Osteocyte (in vitro differentiated cells): ENCODE results near the gene MSL2. TPM values are rescaled to one million over a fixed set of nuclear protein-coding genes. Genes with fewer than 3 reads are reported as not detected.

ENCODE experiments used
- DNase-seq: peaks from one replicate; pipeline ENCODE4 v3.0.0; 2021; ENCODE audit warnings: mixed read lengths; ENCODE audit not compliant: unreplicated experiment; ENCODE audit errors: extremely low spot score
- H3K27ac Mint-ChIP-seq: one replicate; pipeline ENCODE4 v1.8.0; 2021; ENCODE audit warnings: mild to moderate bottlenecking, mixed read lengths; ENCODE audit not compliant: unreplicated experiment
- H3K27me3 Mint-ChIP-seq: one replicate; pipeline ENCODE4 v1.8.0; 2021; ENCODE audit warnings: mixed read lengths; ENCODE audit not compliant: unreplicated experiment
- H3K36me3 Mint-ChIP-seq: one replicate; pipeline ENCODE4 v1.8.0; 2021; ENCODE audit warnings: mixed read lengths; ENCODE audit not compliant: unreplicated experiment
- H3K4me1 Mint-ChIP-seq: one replicate; pipeline ENCODE4 v1.8.0; 2021; ENCODE audit warnings: mixed read lengths; ENCODE audit not compliant: unreplicated experiment
- H3K4me3 Mint-ChIP-seq: one replicate; pipeline ENCODE4 v1.8.0; 2021; ENCODE audit warnings: mild to moderate bottlenecking, moderate library complexity, mixed read lengths; ENCODE audit not compliant: unreplicated experiment
- H3K9me3 Mint-ChIP-seq: one replicate; pipeline ENCODE4 v1.8.0; 2021; ENCODE audit warnings: mixed read lengths; ENCODE audit not compliant: unreplicated experiment
- total RNA-seq: library from RNA; stranded (reverse); gene quantifications from 2 replicates; pipeline ENCODE4 v1.2.1, GENCODE V29; 2021
- TF ChIP-seq, protein P1 (sequence below): fragments of 200-600 bp; sonication (generic); IDR thresholded peaks from 2 replicates; pipeline ENCODE4 v1.5.0; 2021; ENCODE audit warnings: antibody characterized with exemption, mild to moderate bottlenecking, moderate library complexity

The MSL2 gene
- total RNA-seq, 1 donor from 2014 or later, result 28.9 TPM

DNA sequence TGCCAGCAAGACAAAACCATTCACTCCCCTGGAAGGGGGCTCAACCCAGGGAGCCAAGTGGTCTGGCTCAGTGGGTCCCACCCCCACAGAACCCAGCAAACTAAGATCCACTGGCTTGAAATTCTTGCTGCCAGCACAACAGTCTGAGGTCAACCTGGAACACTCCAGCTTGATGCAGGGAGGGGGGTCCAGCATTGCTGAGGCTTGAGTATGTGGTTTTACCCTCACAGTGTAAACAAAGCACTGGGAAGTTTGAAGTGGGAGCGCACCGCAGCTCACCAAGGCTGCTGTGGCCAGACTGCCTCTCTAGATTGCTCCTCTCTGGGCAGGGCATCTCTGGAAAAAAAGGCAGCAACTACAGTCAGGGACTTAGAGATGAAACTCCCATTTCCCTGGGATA is 81.7 kb downstream of the MSL2 start:
- Mint-ChIP-seq H3K27me3 (no peaks in the 10 kb centered on the region), H3K36me3 (peaks cover 40% of the 10 kb centered on the region), H3K27ac (no peak overlapping the region), H3K9me3 (peaks cover 23% of the 10 kb centered on the region), H3K4me3 (no peak overlapping the region), H3K4me1 (no peaks in the 10 kb centered on the region)
- TF ChIP-seq, protein P1, sequence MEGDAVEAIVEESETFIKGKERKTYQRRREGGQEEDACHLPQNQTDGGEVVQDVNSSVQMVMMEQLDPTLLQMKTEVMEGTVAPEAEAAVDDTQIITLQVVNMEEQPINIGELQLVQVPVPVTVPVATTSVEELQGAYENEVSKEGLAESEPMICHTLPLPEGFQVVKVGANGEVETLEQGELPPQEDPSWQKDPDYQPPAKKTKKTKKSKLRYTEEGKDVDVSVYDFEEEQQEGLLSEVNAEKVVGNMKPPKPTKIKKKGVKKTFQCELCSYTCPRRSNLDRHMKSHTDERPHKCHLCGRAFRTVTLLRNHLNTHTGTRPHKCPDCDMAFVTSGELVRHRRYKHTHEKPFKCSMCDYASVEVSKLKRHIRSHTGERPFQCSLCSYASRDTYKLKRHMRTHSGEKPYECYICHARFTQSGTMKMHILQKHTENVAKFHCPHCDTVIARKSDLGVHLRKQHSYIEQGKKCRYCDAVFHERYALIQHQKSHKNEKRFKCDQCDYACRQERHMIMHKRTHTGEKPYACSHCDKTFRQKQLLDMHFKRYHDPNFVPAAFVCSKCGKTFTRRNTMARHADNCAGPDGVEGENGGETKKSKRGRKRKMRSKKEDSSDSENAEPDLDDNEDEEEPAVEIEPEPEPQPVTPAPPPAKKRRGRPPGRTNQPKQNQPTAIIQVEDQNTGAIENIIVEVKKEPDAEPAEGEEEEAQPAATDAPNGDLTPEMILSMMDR, result no peak
- no peak for DNase-seq

DNA sequence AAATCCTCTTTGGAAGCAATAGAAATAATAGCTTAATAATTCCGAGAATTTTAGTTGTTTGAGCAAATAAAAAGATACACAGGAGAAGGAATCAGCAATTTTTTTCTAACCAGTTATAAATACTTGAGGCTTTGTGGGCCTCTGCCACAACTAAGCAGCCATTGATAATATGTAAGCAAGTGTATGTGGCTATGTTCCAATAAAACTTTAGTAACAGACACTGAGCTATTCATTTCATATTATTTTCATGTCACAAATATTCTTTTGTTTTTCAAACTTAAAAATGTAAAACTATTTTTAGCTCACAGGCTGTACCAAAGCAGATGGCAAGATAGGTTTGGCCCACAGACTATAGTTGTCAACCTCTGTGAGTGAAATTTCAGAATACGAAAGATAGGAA is 85.7 kb downstream of the MSL2 start:
- H3K4me3 Mint-ChIP-seq, result no peak overlapping the region

DNA sequence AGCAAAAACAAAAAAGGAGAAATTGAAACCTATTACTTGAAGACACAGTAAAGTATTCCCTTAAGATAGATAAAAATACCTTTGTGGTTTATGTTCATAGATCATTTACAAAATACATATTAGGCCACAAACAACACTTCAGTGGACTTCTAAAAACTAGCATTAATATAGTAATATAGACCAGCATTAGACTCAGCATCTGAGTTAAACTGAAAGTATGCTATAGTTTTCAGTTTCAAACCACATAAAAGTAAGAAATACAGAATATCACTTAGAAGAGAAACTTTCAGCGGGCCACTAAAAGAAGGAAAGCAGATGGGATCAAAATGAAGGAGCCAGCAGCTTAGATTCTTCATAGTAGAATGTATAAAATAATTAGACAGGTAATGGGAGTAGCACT is 86.6 kb downstream of the MSL2 start:
- TF ChIP-seq, protein P1, result no peak
- no peaks in the 10 kb centered on the region for H3K27me3 Mint-ChIP-seq
- no peak overlapping the region for H3K27ac Mint-ChIP-seq
- no peaks in the 10 kb centered on the region for H3K4me1 Mint-ChIP-seq
- peaks cover 51% of the 10 kb centered on the region for H3K36me3 Mint-ChIP-seq
- H3K4me3 Mint-ChIP-seq, result no peak overlapping the region
- H3K9me3 Mint-ChIP-seq, result no peaks in the 10 kb centered on the region
- no peak for DNase-seq

More for the DNA sequence above, 85.7 kb downstream of the MSL2 start:
- TF ChIP-seq, protein P1, result no peak
- Mint-ChIP-seq H3K27me3 (no peaks in the 10 kb centered on the region), H3K27ac (no peak overlapping the region), H3K4me1 (no peaks in the 10 kb centered on the region), H3K9me3 (peaks cover 3% of the 10 kb centered on the region), H3K36me3 (peaks cover 52% of the 10 kb centered on the region)
- no peak for DNase-seq

DNA sequence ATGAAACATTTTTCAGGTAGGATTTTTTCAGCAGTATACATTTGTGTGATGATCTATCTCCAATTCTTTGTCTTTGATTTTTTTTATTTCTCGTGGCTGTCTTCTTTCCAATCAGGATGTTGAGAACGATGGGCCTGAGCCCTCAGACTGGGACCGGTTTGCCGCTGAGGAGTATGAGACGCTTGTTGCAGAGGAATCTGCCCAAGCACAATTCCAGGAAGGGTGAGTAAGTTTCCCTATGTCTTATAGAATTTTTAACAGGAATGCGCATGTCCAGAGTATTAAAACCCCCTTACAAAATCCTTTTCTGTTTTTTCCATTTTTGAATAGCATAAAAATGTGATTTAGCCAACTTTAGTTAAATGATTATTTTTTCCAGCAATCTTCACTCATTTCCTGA is 90.0 kb downstream of the MSL2 start:
- Mint-ChIP-seq H3K36me3 (peaks cover 42% of the 10 kb centered on the region), H3K9me3 (no peaks in the 10 kb centered on the region)

DNA sequence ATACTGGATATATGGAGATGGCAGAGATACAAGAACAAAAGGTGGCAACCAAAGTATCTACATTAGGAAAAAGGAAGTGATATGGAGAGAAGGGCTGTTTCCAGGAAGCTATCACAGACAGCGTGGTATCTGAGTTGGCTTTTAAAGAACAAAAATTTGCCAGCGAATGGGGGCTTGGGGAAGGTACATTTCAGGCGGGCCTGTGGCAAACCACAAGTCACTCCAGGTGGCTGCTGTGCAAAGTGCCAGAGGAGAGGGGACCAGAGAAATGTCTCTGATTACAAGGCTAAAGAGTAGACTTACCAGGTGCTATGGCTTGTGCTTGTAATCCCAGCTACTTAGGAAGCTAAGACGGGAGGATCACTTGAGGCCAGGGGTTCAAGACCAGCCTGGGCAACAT is 91.1 kb downstream of the MSL2 start:
- H3K4me1 Mint-ChIP-seq, result no peaks in the 10 kb centered on the region
- H3K27me3 Mint-ChIP-seq, result no peaks in the 10 kb centered on the region
- H3K4me3 Mint-ChIP-seq, result no peak overlapping the region
- H3K9me3 Mint-ChIP-seq, result no peaks in the 10 kb centered on the region
- no peak overlapping the region for H3K27ac Mint-ChIP-seq
- peaks cover 41% of the 10 kb centered on the region for H3K36me3 Mint-ChIP-seq
- TF ChIP-seq, protein P1, result no peak
- DNase-seq, result no peak

More for the DNA sequence above, 90.0 kb downstream of the MSL2 start:
- no peak overlapping the region for H3K27ac Mint-ChIP-seq
- no peak overlapping the region for H3K4me3 Mint-ChIP-seq
- TF ChIP-seq, protein P1, result no peak
- H3K4me1 Mint-ChIP-seq, result no peaks in the 10 kb centered on the region
- H3K27me3 Mint-ChIP-seq, result no peaks in the 10 kb centered on the region
- no peak for DNase-seq

Other genes starting within 250 kb of the MSL2 start
- 18.7 and 19.2 TPM in 2 replicates for gene PPP2R3A, start 230.6 kb downstream of the MSL2 start, total RNA-seq
- 37.4 and 40.4 TPM in 2 replicates for gene PCCB, start 54.0 kb upstream of the MSL2 start, total RNA-seq